ENCODE data around the gene TSPAN16.
"Not testable (repeated sequence)": the region's sequence is repeated elsewhere in the genome, so short reads cannot be mapped to it uniquely, and the experiment has no call there.

TSPAN16 gene

GRCh38 chr19:11346104-11346940 lies 50.4 kb downstream of the TSPAN16 start, which contains the start of the genes CCDC159 and TMEM205:
Gene CCDC159 (plus strand): TSS chr19:11346519. CDS start chr19:11346607, 88 bp downstream.
Gene TMEM205 (minus strand): TSS chr19:11346268. CDS start chr19:11345619, 649 bp downstream.
- peak; percentile 88 for DNase-seq

- DNase-seq, result no peak
These were observed 51.6 kb downstream of the TSPAN16 start for GRCh38 chr19:11347546-11348039.

- DNase-seq, result no peak
These were observed 53.2 kb downstream of the TSPAN16 start for GRCh38 chr19:11349171-11349570.

GRCh38 chr19:11354102-11354501 lies 58.1 kb downstream of the TSPAN16 start:
- not testable (repeated sequence) for DNase-seq

GRCh38 chr19:11355160-11356073 lies 59.5 kb downstream of the TSPAN16 start, which contains the start of gene PLPPR2:
Gene PLPPR2 (plus strand): TSS chr19:11355432. CDS start chr19:11357674, 2,242 bp downstream.
- peak; percentile 59 for DNase-seq

GRCh38 chr19:11356074-11356397 lies 60.1 kb downstream of the TSPAN16 start:
- DNase-seq, result no peak

- no peak for DNase-seq
These were observed 61.0 kb downstream of the TSPAN16 start for GRCh38 chr19:11356676-11357550.

GRCh38 chr19:11359421-11359820 lies 63.5 kb downstream of the TSPAN16 start:
- no peak for DNase-seq

- DNase-seq, result peak; percentile 73
These were observed 65.2 kb downstream of the TSPAN16 start for GRCh38 chr19:11361037-11361770.

GRCh38 chr19:11361771-11362731 lies 66.1 kb downstream of the TSPAN16 start:
- no peak for DNase-seq

- no peak for DNase-seq
These were observed 67.9 kb downstream of the TSPAN16 start for GRCh38 chr19:11363881-11364280.

GRCh38 chr19:11364296-11364904 lies 68.4 kb downstream of the TSPAN16 start:
- no peak for DNase-seq

- no peak for DNase-seq
These were observed 69.0 kb downstream of the TSPAN16 start for GRCh38 chr19:11364935-11365334.
